ENCODE measurements around the gene TXNDC15.

The TXNDC15 gene

GRCh38 chr5:134934202-134934601 is 60.0 kb downstream of the TXNDC15 start:
- no peak overlapping the region for H3K4me3 ChIP-seq (ENCODE audit: low read depth, low read length)
- DNase-seq (ENCODE audit: low read depth): no peak
- TF ChIP-seq, protein P1, sequence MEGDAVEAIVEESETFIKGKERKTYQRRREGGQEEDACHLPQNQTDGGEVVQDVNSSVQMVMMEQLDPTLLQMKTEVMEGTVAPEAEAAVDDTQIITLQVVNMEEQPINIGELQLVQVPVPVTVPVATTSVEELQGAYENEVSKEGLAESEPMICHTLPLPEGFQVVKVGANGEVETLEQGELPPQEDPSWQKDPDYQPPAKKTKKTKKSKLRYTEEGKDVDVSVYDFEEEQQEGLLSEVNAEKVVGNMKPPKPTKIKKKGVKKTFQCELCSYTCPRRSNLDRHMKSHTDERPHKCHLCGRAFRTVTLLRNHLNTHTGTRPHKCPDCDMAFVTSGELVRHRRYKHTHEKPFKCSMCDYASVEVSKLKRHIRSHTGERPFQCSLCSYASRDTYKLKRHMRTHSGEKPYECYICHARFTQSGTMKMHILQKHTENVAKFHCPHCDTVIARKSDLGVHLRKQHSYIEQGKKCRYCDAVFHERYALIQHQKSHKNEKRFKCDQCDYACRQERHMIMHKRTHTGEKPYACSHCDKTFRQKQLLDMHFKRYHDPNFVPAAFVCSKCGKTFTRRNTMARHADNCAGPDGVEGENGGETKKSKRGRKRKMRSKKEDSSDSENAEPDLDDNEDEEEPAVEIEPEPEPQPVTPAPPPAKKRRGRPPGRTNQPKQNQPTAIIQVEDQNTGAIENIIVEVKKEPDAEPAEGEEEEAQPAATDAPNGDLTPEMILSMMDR (conservative IDR thresholded peaks at IDR 0.05; ENCODE audit: low read depth, low read length): no peak

GRCh38 chr5:134935711-134936602 is 61.8 kb downstream of the TXNDC15 start:
- TF ChIP-seq, protein P1 (conservative IDR thresholded peaks at IDR 0.05; ENCODE audit: low read depth, low read length): no peak
- no peak overlapping the region for H3K4me3 ChIP-seq (ENCODE audit: low read depth, low read length)
- DNase-seq (ENCODE audit: low read depth): no peak

DNA sequence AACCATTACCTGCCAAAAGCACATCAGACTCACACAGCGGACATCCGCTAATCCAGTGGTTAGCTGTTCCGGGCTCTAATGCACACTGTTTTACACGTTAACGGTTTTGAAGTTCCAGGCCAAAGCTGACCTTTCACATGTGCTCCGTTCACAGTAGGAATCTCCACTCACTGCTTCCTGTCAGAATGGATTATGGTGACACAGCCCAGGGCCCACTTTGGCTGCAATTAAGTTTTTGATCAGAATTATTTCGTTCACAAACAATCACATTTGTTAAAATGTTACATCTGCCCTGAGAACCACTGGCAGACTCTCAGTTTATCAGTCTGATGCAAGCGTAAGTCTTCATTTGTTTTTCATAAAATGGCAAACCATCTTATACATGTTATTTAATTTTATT is 63.4 kb downstream of the TXNDC15 start:
- no peak overlapping the region for H3K4me3 ChIP-seq (ENCODE audit: low read depth, low read length)
- TF ChIP-seq, protein P1 (conservative IDR thresholded peaks at IDR 0.05; ENCODE audit: low read depth, low read length): no peak
- no peak for DNase-seq (ENCODE audit: low read depth)

DNA sequence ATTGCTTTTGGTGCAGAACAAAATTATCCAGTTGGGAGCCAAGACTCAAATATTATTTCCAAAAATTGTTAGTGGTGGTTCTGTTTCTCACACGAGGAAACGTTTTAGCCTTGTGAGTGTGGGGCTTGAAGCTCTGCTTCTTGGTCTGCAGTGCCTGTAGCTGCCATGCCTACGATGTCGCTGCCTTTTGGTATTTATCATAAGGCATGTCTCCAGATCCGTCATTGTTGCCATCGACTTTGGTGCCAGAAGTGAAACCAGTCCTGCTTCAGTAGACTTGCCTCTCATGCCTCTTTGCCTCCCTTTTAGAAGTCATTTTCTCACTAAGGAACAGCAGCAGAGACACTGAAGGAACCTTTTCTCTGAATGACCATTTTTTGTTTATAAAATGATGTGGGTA is 63.9 kb downstream of the TXNDC15 start:
- no peak for DNase-seq (ENCODE audit: low read depth)
- TF ChIP-seq, protein P1 (conservative IDR thresholded peaks at IDR 0.05; ENCODE audit: low read depth, low read length): no peak
- no peak overlapping the region for H3K4me3 ChIP-seq (ENCODE audit: low read depth, low read length)

GRCh38 chr5:134939500-134939899 is 65.3 kb downstream of the TXNDC15 start:
- DNase-seq (ENCODE audit: low read depth): no peak
- H3K4me3 ChIP-seq (ENCODE audit: low read depth, low read length): no peak overlapping the region
- TF ChIP-seq, protein P1 (conservative IDR thresholded peaks at IDR 0.05; ENCODE audit: low read depth, low read length): no peak

DNA sequence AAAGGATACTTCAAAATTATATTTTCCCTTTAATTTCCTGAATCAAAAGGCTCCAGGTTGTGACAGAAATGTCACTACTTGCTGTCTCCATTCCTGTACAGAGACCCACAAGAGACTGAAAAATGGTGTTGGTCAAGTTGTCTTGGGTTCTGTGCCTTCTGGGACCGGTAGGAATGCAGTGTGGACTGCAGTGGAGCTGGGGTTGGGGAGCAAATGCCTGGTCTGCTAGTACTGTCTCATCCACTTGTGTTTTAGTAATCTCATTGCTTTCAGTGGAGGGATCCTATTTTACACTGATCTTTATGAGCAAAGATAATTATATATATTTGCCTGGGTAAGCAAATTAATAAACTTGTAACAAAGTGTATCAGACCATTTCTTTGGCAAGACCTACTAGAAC is 69.4 kb downstream of the TXNDC15 start:
- TF ChIP-seq, protein P1 (conservative IDR thresholded peaks at IDR 0.05; ENCODE audit: low read depth, low read length): no peak

GRCh38 chr5:134944630-134945029 is 70.5 kb downstream of the TXNDC15 start:
- H3K4me3 ChIP-seq (ENCODE audit: low read depth, low read length): no peak overlapping the region
- TF ChIP-seq, protein P1 (conservative IDR thresholded peaks at IDR 0.05; ENCODE audit: low read depth, low read length): no peak
- DNase-seq (ENCODE audit: low read depth): no peak

More for the DNA sequence above, 69.4 kb downstream of the TXNDC15 start:
- H3K4me3 ChIP-seq (ENCODE audit: low read depth, low read length): no peak overlapping the region
- DNase-seq (ENCODE audit: low read depth): no peak
